Activated gamma-delta T cell treated with Interleukin-2 at 50 U/mL for 16 hours (primary cell): ENCODE results near the gene KAT2A.

ENCODE experiments used
- DNase-seq: peaks from one replicate; pipeline ENCODE4 v3.0.0-alpha.2; 2020

The KAT2A gene

DNA sequence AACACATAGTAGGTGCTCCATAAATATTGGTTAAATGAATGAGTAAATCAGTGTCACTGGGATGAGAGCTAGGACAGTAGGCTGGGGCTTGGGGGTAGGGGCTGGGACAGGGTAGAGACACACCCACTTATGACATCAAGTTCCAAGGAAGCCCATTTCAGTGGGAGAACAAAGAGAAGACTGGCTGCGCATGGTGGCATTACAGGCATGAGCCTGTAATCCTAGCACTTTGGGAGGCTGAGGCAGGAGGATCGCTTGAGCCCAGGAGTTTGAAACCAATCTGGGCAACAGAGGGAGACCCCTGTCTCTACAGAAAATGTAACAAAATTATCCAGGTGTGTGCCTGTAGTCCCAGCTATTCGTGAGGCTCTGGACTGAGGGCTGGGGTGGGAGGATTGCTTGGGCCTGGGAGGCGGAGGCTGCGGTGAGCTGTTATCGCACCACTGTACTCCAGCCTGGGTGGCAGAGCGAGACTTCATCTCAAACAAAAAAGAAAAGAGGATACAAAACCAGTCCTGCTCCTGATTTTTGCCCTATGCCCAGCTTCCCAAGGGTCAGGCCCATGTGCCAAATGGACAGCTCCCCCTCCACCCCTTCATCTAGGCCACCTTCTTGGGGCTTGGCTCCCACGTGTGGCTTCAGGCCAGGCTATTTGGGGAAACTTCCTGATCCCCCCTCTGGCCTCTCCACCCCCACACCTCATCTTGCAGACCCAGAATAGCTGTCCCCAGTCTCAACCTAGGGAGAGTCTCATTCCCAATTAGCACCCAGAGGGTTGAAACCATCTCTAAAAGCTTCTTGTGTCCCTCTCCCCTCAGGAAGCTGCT, 30.0 kb downstream of the KAT2A start:
- DNase-seq = no peak

DNA sequence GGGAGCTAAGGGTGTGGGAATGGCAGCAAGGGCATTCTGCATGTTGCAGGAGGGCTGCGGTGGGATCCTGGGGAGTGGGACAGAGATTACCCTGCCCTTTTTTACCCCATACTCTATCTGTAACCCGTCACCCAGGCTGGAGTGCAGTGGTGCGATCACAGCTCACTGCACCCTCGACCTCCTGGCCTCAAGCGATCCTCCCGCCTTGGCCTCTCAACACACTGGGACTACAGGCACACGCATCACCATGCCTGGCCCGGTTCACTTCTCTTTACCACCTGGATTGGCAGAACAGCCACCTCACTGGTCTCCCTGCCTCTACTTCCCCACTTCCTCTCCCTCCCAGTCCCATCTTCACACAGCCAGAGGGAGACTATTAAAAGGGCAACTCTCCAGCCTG, 32.4 kb downstream of the KAT2A start:
- no peak for DNase-seq

DNA sequence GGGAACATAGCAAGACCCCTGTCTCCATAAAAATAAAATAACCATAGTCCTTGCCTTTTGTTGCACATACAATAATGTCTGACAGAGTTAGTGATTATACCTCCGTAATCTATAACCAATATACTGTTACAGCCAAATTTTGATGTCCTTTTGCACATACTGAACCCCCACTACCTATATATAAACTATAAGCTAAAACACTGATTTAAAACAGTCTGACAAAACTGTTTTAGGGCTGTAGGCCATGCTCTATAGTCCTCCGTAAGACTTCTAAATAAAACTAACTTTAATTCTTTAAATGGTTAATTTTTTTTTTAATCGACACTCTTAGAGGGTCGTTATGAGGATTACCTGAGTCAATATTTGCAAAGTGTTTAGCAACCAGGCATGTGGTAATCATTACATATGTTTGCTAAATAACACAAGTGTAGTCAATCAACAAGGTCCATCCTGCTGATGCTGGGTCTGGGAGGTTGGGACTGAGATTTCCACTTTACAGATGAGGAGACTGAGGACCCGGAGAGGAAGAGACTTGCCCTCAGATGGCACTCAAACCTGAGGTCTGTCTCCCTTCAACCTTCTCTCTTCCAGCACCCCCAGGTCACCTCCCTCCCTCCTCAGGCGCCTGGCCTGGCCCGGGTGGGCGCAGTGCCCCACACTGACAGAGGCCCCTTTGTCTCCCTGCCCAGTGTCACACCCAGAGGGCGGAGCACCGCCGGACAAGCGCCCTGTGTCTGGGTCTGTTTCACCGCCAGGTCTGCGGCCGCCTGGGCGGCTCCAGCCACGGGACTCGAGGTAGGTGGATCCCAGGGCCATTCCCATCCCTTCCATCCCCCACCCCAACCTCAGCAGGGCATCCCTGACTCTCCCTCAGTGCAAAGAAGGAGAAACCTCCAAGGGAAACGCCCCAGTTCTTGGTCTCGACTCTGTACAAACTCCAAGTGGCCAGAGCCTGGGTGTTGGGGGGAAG, 33.1 kb downstream of the KAT2A start:
- DNase-seq = no peak

DNA sequence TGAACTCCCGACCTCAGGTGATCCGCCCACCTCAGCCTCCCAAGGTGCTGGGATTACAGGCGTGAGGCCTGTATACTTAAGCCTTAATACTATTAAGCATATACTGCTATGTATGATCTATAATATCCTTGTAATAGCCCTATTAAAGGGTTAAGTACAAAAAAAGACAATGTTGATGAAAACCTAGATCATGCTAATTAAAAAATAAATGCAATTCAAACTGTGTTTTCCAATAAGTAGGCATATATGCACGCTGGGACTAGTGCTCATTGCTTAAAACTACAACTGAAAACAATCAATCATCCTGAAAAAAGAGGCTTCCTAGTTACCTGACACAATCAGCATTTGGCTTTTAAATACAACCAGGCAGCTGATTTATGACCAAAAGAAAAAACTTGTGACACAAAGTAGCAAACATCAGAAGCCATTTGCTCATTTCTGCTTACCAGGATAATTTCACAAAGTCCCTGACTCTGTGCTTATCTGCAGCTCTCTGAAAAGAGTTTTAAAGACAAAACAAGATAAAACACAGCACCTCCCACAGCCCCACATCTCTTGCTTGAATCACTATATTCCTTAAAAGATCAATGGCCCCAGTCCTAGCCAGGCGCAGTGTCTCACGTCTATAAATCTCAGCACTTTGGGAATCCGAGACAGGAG, 34.0 kb downstream of the KAT2A start:
- DNase-seq = no peak

DNA sequence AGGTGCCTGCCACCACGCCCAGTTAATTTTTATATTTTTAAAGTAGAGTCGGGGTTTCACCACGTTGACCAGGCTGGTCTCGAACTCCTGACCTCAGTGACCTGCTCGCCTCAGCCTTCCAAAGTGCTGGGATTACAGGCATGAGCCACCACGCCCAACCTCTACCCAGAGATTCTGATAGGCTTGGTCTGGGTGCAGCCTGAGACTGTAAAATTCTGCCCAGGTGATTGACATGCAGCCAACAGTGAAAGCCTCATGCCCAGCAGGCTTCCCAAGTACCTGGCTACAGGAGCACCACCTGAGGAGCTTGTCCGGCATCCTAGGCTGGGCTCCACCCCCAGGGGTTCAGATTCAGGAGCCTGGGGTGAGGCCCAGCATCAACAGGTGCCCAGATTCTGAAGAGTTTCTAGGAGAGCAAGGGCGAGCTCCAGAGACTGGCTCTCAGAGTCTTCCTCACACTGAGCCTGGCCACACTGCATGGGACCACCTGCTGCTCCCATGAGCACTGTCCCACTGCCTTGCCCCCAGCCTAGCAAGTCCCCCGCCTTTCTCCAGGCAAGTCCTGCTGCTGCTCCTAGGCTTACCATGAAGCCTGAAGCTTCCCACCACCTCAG, 39.5 kb downstream of the KAT2A start:
- no peak for DNase-seq

DNA sequence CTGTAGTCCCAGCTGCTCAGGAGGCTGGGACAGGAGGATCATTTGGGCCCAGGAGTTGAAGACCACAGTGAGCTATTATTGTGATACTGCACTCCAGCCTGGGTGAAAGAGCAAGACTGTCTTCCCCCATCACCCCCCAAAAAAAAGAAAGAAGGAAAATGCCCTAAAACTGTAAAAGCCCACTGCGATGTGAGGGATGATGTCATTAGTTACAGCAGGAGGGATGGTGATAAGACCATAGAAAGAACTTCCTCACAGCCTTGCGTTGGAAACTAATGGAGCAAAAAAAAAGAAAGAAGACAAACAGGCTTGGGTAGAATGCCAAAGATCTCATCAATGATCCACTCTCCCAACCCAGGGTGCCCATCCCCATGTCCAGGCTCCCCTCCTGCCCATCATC, 41.6 kb downstream of the KAT2A start:
- no peak for DNase-seq

DNA sequence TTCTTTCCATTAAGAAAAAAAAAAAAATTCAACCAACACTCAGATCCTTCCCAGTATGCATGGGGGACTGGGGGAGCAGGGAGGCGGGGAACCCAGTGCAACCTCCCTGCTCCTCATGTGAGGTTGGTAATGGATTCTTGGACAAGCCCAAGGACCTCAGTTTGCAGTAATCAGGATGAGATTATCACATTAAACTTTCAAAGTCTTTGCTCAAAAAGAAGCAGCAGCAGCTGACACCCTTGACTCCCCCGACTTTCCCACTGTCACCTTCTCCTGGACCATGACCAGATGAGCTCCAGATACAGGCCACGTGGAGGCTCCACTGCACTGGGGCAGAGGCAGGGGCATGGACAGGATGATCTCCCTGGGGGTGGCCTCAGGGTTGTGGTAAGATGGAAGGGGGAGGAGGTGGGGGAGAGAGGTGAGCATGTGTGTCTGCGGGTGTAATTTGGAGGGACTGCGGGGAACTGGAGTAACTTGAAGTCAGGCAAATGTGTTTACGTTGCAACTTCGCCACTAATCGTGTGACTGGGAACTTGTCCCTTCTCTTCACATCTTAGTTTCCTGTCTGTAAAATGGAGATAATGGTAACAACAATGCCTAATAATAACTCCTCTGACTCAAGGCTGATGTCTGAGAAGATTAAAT, 42.6 kb downstream of the KAT2A start:
- DNase-seq = no peak

DNA sequence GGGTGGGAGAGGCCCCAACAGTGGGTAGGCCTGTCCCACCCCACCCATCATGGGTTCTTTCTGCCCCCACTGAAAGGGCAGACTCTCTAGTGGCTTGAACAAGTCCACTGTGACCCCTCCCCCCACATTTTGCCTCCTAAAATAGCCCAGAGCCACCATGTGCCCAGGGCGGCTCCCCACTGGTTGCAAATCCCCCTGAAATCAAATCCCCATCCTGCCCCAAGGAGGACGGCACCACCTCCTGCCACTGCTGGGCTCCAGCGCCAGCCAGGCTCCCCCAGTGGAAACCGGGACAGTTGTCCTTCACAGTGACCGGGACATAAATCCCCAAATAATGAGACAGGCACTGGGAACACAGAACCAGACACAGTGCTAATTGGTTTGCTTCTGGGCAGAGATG, 43.4 kb downstream of the KAT2A start:
- DNase-seq = no peak

DNA sequence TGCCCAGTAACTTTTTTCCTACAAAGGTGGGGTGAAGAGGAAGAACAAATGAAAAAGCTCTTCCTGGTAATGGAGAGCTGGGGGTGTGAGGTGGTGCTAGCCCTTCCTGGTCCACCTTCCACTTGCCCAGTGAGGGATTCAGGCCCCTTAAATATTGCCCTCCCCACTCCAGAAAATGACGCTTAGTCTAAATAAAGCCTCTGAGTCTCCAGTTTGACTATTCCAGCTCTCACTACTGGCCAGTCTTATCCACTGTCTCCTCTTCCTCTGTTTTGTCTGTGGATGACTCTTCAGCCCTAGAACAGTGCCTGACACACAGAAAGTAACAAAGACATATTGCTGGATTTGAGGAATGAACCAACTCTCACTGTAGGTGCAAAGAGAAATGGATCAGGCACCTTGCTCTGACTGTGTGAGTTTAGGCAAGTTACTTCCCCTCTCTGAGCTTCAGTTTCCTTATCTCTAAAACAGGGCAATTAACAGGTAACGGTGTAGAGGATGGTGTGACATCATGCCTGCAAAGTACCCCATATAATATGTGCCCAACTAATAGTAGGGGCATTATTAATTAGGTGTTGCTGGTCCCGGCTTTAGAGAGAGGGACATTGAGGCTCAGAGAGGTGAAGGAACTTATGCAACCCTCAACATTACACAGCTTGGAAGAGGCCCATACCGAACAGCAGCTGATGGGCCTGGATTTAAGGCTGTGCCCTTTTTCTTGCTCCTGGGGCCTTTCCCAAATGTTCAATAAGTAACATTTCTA, 44.2 kb downstream of the KAT2A start:
- no peak for DNase-seq

DNA sequence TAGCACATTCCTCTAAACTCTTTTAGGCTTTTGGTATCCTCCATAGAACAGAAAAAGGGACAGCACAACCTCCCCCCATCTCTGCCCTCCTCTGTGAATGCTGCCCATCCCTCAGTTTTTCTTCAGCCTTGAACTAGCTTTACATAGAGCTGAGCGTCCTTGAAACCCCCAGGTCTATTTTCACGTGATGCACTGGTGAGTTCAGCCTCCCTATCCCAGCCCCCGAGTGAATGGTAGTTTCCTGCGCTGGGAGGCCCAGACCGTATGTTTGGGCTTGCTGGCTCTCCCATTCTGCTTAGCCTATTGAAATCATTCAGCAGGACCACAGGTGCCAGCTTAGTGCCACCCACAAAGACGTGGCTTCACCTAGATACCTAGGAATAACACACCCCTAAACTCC, 45.4 kb downstream of the KAT2A start:
- no peak for DNase-seq

DNA sequence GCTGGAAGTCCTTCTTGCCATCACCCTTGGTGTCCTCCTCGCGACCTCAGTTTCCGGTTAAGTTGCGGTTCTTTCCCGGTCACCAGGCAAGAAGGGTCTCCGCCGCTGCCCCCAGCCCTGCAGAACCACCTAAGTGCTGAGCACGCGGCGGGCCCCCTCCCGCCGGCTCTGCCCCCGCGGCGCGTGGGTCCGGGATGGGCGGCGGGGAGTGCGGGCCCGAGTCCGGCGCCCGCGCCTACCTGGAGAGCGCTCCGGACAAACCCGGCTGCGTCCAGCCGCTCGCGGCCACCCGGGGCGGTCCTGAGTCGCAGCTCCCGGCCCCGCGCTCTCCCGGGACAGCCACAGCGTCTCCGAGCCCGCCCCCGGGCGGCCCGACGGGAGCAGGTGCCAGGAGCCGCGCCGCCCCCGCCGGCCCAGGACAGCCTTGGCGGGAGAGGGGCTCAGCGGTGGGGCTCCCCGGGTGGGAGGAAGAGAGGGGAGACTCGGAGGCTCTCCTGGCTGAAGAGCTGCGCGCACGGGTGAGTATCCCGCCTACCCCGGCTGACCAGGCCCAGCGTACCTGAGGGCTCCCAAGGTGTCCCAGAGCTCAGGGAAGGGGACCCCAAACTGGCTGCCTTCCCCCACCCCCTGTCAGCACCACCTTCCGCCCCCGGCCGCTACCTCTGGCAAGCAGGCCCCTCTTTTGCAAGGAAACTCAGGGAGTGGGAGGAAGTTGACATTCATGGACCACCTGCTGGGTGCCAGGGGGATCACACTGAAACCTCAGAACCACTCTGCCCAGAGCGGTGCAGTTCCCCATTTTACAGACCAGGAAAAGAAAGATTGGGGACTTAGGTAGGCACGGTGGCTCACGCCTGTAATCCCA, 48.6 kb downstream of the KAT2A start:
- DNase-seq = no peak

DNA sequence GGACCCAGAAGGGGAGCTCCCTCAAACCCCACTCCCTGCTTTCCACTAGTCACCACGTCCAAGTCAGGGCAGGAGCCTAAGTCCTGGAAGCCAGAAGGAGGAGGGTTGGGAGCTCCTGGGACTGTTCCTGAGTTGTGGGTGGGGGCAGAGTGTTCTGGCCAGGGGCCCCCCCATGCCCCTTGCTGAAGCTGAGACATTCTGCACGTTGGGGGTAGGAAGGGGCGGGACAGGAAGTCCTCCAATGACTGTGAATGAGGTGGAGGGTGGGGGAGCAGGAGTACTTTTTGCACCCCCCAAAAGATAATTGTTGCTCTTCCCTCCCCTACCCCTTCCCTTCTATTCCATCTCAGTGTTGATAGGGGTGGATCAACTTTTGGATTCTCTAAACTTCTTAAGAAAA, 49.4 kb downstream of the KAT2A start:
- DNase-seq = no peak

DNA sequence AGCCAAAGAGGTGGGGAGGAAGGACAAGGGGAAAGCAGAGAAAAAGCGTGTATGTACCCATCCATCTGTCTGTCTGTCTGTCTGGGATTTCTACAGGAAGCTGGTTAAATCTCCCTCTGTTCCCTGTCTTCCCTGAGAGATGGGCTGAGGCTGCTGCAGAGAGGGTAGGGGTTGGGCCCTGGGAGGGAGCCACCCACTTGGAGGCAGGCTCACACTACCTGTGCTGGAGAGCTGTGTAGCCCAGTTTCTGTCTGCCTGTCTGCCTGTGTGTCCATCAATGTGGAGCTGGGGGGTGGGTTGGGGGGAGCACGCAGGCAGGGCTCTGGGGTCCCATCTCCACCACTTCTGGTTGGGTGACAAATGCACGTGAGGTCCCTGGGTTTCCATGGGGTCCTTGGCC, 52.2 kb downstream of the KAT2A start:
- DNase-seq = no peak

DNA sequence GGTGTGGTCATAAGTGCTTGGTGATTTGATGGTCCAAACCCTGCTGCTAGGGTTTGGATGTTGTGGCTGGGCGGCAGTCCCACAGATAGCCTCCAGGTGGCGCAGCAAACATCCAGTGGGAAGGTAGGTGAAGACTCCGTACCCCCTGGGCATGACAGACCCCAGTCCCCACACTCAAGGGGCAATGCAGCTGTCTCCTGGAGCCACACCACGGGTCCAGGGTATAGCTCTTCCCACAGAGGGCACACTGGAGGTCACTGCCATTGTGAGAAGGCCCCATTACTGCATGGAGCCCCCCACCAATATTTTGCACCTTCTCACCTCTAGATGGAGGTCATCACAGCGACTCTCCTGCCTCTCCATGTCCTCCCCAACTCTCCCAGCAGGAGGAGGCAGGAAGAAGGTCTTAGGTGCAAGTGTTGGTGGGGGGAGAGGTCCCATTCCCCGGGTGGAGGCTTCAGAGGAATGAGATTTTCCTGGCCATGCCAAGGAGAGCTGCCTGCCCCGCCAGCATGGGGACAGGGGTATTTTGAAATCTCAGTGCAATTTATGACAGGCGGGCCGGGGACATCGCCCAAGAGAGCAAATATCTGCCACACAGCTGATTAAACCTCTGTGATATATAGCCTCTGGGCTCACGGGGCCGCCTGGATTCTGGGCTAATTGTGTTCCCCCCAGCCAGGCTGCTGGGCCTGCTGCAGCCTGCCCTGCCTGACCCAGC, 53.6 kb downstream of the KAT2A start:
- peak; percentile 67 for DNase-seq

DNA sequence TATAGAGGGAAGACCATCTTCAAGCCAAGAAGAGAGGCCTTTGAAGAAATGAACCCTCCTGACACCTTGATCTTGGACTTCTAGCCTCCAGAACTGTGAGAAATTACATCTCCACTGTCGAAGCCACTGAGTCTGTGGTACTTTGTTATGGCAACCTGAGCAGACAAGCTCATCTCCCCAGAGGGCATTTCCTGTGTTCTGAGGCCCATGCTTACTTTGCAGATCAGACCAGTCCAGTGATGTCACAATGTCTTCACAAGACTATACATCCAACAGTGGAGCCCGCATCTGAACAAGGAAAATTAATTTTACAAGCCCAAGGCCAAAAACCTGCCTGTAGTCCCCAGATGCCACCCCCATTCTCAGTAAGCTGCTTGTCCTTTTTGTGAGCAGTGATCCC, 56.0 kb downstream of the KAT2A start:
- DNase-seq = no peak
